OCI-LY1 (cell line): ENCODE measurements around the gene DYSF.

Experiments
- H2AFZ ChIP-seq: fragments of 200-600 bp; sonication (generic), shearing (Covaris generic); 2 replicates; pipeline ENCODE4 v1.6.0; 2014; ENCODE audit warnings: antibody characterized with exemption, mild to moderate bottlenecking, low read length
- H3F3A ChIP-seq: fragments of 200-600 bp; sonication (generic), shearing (Covaris generic); 2 replicates; pipeline ENCODE4 v1.6.0; 2014; ENCODE audit warnings: mild to moderate bottlenecking, antibody characterized with exemption, low read length, moderate library complexity; ENCODE audit not compliant: insufficient read depth
- H3K27ac ChIP-seq: fragments of 200-600 bp; sonication (generic); 2 replicates; pipeline ENCODE4 v1.5.1; 2014; ENCODE audit warnings: low read length, mixed run types, mild to moderate bottlenecking, low read depth; ENCODE audit not compliant: poor library complexity, severe bottlenecking
- H3K27me3 ChIP-seq: fragments of 200-600 bp; sonication (generic); 2 replicates; pipeline ENCODE4 v1.6.0; 2014; ENCODE audit warnings: antibody characterized with exemption, mild to moderate bottlenecking, low read length, moderate library complexity; ENCODE audit not compliant: insufficient read depth
- H3K36me3 ChIP-seq: fragments of 200-600 bp; sonication (generic); 2 replicates; pipeline ENCODE4 v1.6.1; 2014; ENCODE audit warnings: mild to moderate bottlenecking, antibody characterized with exemption, low read length, moderate library complexity, mixed read lengths; ENCODE audit not compliant: insufficient read depth
- H3K4me1 ChIP-seq: fragments of 200-600 bp; sonication (generic); 2 replicates; pipeline ENCODE4 v1.5.1; 2014; ENCODE audit warnings: mild to moderate bottlenecking, low read length, moderate library complexity; ENCODE audit not compliant: insufficient read depth, severe bottlenecking
- H3K4me2 ChIP-seq: fragments of 200-600 bp; sonication (generic), shearing (Covaris generic); 2 replicates; pipeline ENCODE4 v1.6.1; 2014; ENCODE audit warnings: low read length
- H3K4me3 ChIP-seq: fragments of 200-600 bp; sonication (generic); 2 replicates; pipeline ENCODE4 v1.5.1; 2014; ENCODE audit warnings: low read length, low read depth, mild to moderate bottlenecking, mixed read lengths; ENCODE audit not compliant: poor library complexity, severe bottlenecking
- H3K79me2 ChIP-seq: fragments of 200-600 bp; shearing (Covaris generic); 2 replicates; pipeline ENCODE4 v1.6.1; 2016; ENCODE audit warnings: mixed run types, low read length, mixed read lengths; ENCODE audit not compliant: insufficient read depth
- H3K9ac ChIP-seq: fragments of 200-600 bp; sonication (generic), shearing (Covaris generic); 2 replicates; pipeline ENCODE4 v1.6.1; 2014; ENCODE audit warnings: mild to moderate bottlenecking, low read length, mixed read lengths
- H3K9me2 ChIP-seq: fragments of 200-600 bp; sonication (generic), shearing (Covaris generic); 2 replicates; pipeline ENCODE4 v1.6.1; 2014; ENCODE audit warnings: low read depth, mild to moderate bottlenecking, low read length, mixed read lengths
- H3K9me3 ChIP-seq: fragments of 200-600 bp; shearing (Covaris generic); 2 replicates; pipeline ENCODE4 v1.6.1; 2014; ENCODE audit warnings: low read length, mixed read lengths
- H4K20me1 ChIP-seq: fragments of 200-600 bp; sonication (generic), shearing (Covaris generic); 2 replicates; pipeline ENCODE4 v1.6.0; 2016; ENCODE audit warnings: mild to moderate bottlenecking, low read length; ENCODE audit not compliant: insufficient read depth
- EZH2 ChIP-seq: fragments of 200-600 bp; sonication (generic), shearing (Covaris generic); IDR thresholded peaks from 2 replicates; pipeline ENCODE4 v1.8.0; 2017; ENCODE audit warnings: borderline replicate concordance, mixed run types, mild to moderate bottlenecking, antibody characterized with exemption, low read length, moderate library complexity, mixed read lengths
- TF ChIP-seq, protein P1 (sequence below): fragments of 200-600 bp; sonication (generic), shearing (Covaris generic); IDR thresholded peaks from 2 replicates; pipeline ENCODE4 v1.5.1; 2017; ENCODE audit warnings: mild to moderate bottlenecking, antibody characterized with exemption, low read length, moderate library complexity, mixed read lengths

Gene DYSF

DNA sequence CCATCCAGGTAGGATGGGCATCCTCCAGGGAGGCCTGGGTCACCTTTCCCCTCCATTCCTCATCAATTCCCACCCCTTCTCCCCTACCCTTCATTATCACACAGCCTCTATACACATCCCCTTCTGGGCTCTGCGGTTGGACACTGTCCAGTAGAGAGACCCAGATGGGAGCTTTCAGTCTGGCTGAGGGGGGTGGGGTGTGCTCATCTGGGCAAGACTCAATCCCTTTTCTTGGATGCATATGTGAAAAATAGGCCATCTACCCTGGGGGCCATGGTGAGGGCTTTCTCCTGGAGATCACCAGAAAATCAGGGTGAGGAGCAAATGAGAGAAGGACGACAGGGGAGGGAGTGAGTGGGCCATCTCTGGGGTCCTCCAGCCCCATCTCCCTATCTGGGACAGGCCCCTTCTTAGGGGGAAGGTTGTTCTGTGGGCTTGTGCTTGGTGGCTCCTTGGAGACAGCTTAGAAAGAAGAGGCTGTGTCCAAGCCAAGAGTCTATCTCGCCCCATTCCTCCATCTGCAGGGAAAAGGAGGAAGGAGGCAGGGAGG, 160.1 kb downstream of the DYSF start:
- no peaks in the 10 kb centered on the region for H3K79me2 ChIP-seq
- no peak overlapping the region for H3K27ac ChIP-seq
- H3K9ac ChIP-seq = no peak overlapping the region
- no peaks in the 10 kb centered on the region for H3F3A ChIP-seq
- H3K4me3 ChIP-seq = no peak overlapping the region
- no peak overlapping the region for H3K4me2 ChIP-seq
- no peaks in the 10 kb centered on the region for H3K9me3 ChIP-seq
- no peaks in the 10 kb centered on the region for H3K9me2 ChIP-seq
- H4K20me1 ChIP-seq = no peaks in the 10 kb centered on the region
- H2AFZ ChIP-seq = no peak overlapping the region
- TF ChIP-seq EZH2 = no peak
- no peaks in the 10 kb centered on the region for H3K36me3 ChIP-seq
- H3K4me1 ChIP-seq = no peaks in the 10 kb centered on the region
- no peaks in the 10 kb centered on the region for H3K27me3 ChIP-seq

GRCh38 chr2:71613953-71614925, 160.9 kb downstream of the DYSF start:
- no peaks in the 10 kb centered on the region for H4K20me1 ChIP-seq
- no peaks in the 10 kb centered on the region for H3K4me1 ChIP-seq
- no peak overlapping the region for H3K27ac ChIP-seq
- H2AFZ ChIP-seq = no peak overlapping the region
- no peaks in the 10 kb centered on the region for H3F3A ChIP-seq
- no peak overlapping the region for H3K4me2 ChIP-seq
- no peaks in the 10 kb centered on the region for H3K9me3 ChIP-seq
- no peaks in the 10 kb centered on the region for H3K79me2 ChIP-seq
- no peak for TF ChIP-seq EZH2
- TF ChIP-seq, protein P1, sequence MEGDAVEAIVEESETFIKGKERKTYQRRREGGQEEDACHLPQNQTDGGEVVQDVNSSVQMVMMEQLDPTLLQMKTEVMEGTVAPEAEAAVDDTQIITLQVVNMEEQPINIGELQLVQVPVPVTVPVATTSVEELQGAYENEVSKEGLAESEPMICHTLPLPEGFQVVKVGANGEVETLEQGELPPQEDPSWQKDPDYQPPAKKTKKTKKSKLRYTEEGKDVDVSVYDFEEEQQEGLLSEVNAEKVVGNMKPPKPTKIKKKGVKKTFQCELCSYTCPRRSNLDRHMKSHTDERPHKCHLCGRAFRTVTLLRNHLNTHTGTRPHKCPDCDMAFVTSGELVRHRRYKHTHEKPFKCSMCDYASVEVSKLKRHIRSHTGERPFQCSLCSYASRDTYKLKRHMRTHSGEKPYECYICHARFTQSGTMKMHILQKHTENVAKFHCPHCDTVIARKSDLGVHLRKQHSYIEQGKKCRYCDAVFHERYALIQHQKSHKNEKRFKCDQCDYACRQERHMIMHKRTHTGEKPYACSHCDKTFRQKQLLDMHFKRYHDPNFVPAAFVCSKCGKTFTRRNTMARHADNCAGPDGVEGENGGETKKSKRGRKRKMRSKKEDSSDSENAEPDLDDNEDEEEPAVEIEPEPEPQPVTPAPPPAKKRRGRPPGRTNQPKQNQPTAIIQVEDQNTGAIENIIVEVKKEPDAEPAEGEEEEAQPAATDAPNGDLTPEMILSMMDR = no peak
- H3K4me3 ChIP-seq = no peak overlapping the region
- H3K27me3 ChIP-seq = no peaks in the 10 kb centered on the region
- H3K9me2 ChIP-seq = no peaks in the 10 kb centered on the region
- no peaks in the 10 kb centered on the region for H3K36me3 ChIP-seq
- H3K9ac ChIP-seq = no peak overlapping the region

GRCh38 chr2:71614976-71615766, 161.8 kb downstream of the DYSF start:
- Histone ChIP-seq H3K4me1 (no peaks in the 10 kb centered on the region), H3K27me3 (no peaks in the 10 kb centered on the region), H3K79me2 (no peaks in the 10 kb centered on the region), H3K9me2 (no peaks in the 10 kb centered on the region), H4K20me1 (no peaks in the 10 kb centered on the region), H3K4me3 (no peak overlapping the region), H2AFZ (no peak overlapping the region), H3K27ac (no peak overlapping the region), H3K9ac (no peak overlapping the region), H3F3A (no peaks in the 10 kb centered on the region), H3K9me3 (no peaks in the 10 kb centered on the region), H3K4me2 (no peak overlapping the region), H3K36me3 (no peaks in the 10 kb centered on the region)
- TF ChIP-seq, protein P1 = no peak
